ENCODE data around the gene SGCG. TPM values are rescaled to one million over a fixed set of nuclear protein-coding genes. Genes with fewer than 3 reads are reported as not detected.

Gene SGCG
- total RNA-seq, 1 experiment from 2014 or later = not detected

DNA sequence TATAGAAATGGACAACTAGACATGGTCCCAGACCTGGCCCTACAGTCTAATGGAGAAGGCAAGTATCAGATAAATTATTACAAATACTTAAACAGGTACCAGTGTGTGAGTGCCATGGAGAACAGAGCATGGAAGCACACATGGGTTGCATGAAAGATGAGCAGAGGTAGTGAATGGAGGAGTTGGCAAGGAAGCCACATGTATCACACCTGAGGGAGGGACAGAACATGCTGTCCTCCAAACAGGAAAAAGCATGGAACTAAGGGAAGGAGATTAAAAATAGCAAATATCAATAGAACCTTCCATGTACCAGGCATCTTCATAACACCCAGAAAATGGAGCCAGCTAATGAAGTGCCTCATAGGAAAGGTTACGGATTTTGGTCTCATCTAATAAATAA, 166.8 kb downstream of the SGCG start:
- H3K14ac ChIP-seq (ENCODE audit: insufficient read depth, low read length) = no peak overlapping the region
- no peak overlapping the region for H2BK20ac ChIP-seq (ENCODE audit: low read depth, low read length, poor library complexity, severe bottlenecking)
- H3K36me3 Mint-ChIP-seq (ENCODE audit: insufficient read depth in 1 of 3, low read depth in 3 of 3) = peaks cover 51 to 71% (median 62%) of the 10 kb centered on the region in 3 experiments

More for the DNA sequence above, 166.8 kb downstream of the SGCG start:
- no peaks in the 10 kb centered on the region for H4K20me1 ChIP-seq (ENCODE audit: control insufficient read depth, insufficient read depth, insufficient read length)
- 0 out of 2 replicates have a peak, but pooled peaks cover 4% of the 10 kb centered on the region for H3K79me2 ChIP-seq (ENCODE audit: insufficient read depth, low read length)
- no peaks in the 10 kb centered on the region for H3K4me1 ChIP-seq (ENCODE audit: insufficient read depth, low read length)
- no peaks in the 10 kb centered on the region for H3K27me3 ChIP-seq (ENCODE audit: insufficient read depth, low read length)
- no peak overlapping the region for H3T11ph ChIP-seq (ENCODE audit: low read length)
- no peak overlapping the region for H4K8ac ChIP-seq (replicated peaks; ENCODE audit: insufficient read length, low read depth, low read length)
- no peak overlapping the region for H3K56ac ChIP-seq (ENCODE audit: insufficient read length, low read depth, low read length)
- H3K4me2 ChIP-seq (ENCODE audit: insufficient read depth, insufficient read length, low read length) = no peak overlapping the region
- no peak overlapping the region for H3K23ac ChIP-seq (ENCODE audit: insufficient read length, low read depth, low read length)
- Mint-ChIP-seq H3K27ac (no peak overlapping the region), H3K27me3 (ENCODE audit: low read depth) (no peaks in the 10 kb centered on the region), H3K4me1 (no peaks in the 10 kb centered on the region; a peak in 1 of 4 replicates), H3K9me3 (peaks cover 0 to 5% of the 10 kb centered on the region in 2 experiments; a peak in 3 of 5 replicates), H3K4me3 (no peak overlapping the region)
- H3K27ac ChIP-seq (ENCODE audit: insufficient read length, low read depth, low read length) = no peak overlapping the region
- H4K91ac ChIP-seq (ENCODE audit: insufficient read length, low read depth, low read length) = no peak overlapping the region
- H4K5ac ChIP-seq (ENCODE audit: insufficient read length, low read depth, low read length) = no peak overlapping the region
- H3K18ac ChIP-seq (ENCODE audit: insufficient read length, low read depth, low read length) = no peak overlapping the region
- H3K9ac ChIP-seq (ENCODE audit: extremely low read depth, insufficient read length, low read length) = no peak overlapping the region
- H2BK15ac ChIP-seq (ENCODE audit: low read depth, low read length) = no peak overlapping the region
- no peak overlapping the region for H2BK12ac ChIP-seq (ENCODE audit: insufficient read length, low read depth, low read length)
- H3K23me2 ChIP-seq (ENCODE audit: insufficient read length, low read depth, low read length, poor library complexity, severe bottlenecking) = no peaks in the 10 kb centered on the region
- H3K4ac ChIP-seq (ENCODE audit: low read depth, low read length) = no peak overlapping the region
- H3K9me3 ChIP-seq (ENCODE audit: control insufficient read depth, low read depth, low read length) = peaks cover under 1% of the 10 kb centered on the region
- H3K79me1 ChIP-seq (ENCODE audit: insufficient read depth, low read depth, low read length, poor library complexity, severe bottlenecking) = peaks cover 5% of the 10 kb centered on the region
- no peak overlapping the region for H2BK5ac ChIP-seq (ENCODE audit: insufficient read length, low read length)
- no peak overlapping the region for H2BK120ac ChIP-seq (ENCODE audit: low read depth, low read length, poor library complexity, severe bottlenecking)
- TF ChIP-seq, protein P1, sequence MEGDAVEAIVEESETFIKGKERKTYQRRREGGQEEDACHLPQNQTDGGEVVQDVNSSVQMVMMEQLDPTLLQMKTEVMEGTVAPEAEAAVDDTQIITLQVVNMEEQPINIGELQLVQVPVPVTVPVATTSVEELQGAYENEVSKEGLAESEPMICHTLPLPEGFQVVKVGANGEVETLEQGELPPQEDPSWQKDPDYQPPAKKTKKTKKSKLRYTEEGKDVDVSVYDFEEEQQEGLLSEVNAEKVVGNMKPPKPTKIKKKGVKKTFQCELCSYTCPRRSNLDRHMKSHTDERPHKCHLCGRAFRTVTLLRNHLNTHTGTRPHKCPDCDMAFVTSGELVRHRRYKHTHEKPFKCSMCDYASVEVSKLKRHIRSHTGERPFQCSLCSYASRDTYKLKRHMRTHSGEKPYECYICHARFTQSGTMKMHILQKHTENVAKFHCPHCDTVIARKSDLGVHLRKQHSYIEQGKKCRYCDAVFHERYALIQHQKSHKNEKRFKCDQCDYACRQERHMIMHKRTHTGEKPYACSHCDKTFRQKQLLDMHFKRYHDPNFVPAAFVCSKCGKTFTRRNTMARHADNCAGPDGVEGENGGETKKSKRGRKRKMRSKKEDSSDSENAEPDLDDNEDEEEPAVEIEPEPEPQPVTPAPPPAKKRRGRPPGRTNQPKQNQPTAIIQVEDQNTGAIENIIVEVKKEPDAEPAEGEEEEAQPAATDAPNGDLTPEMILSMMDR (conservative IDR thresholded peaks at IDR 0.05) = no peak
- no CpG with 5 or more reads among the region's 1 CpG for WGBS (ENCODE audit: extremely low coverage, insufficient read length, low lambda C conversion rate)
- DNase-seq = no peak
- no peak overlapping the region for H2AFZ ChIP-seq (ENCODE audit: low read length)
- no peak overlapping the region for H2AK5ac ChIP-seq (ENCODE audit: insufficient read length, low read length)

All from H9 (cell line).